Left ventricle myocardium inferior (tissue), 1 donor: Measurements from ENCODE around the gene NUP153. TPM values are rescaled to one million over a fixed set of nuclear protein-coding genes. Genes with fewer than 3 reads are reported as not detected.
"Not testable (repeated sequence)": the region's sequence is repeated elsewhere in the genome, so short reads cannot be mapped to it uniquely, and the experiment has no call there.

Experiments
- DNase-seq: peaks from one replicate; pipeline ENCODE4 v3.0.0-alpha.2; 2020
- H3K27ac ChIP-seq: fragments of 200-600 bp; replicated peaks from 2 replicates; pipeline ENCODE4 v1.8.0; 2021
- H3K27me3 ChIP-seq: fragments of 200-600 bp; 2 replicates; pipeline ENCODE4 v1.8.0; 2021; ENCODE audit warnings: low read depth
- H3K36me3 ChIP-seq: fragments of 200-600 bp; 2 replicates; pipeline ENCODE4 v1.8.0; 2021
- H3K4me1 ChIP-seq: fragments of 200-600 bp; 2 replicates; pipeline ENCODE4 v1.8.0; 2021
- H3K4me3 ChIP-seq: fragments of 200-600 bp; 2 replicates; pipeline ENCODE4 v1.8.0; 2021; ENCODE audit warnings: mild to moderate bottlenecking, moderate library complexity
- H3K9me3 ChIP-seq: fragments of 200-600 bp; replicated peaks from 2 replicates; pipeline ENCODE4 v1.8.0; 2021
- intact Hi-C: fragments of 100-400 bp; cut with micrococcal nuclease; formaldehyde crosslinking; loops from one replicate; pipeline ENCODE4 v1.11.0; 2022
- total RNA-seq: library from RNA; stranded (reverse); fragmentation: NEBNext Ultra II Directional; extraction: Animal tissue kit (Norgen Biotek cat#: 25700); gene quantifications from one replicate; pipeline ENCODE4 v1.2.1, GENCODE V29; 2021
- TF ChIP-seq, protein P1 (sequence below): fragments of 200-600 bp; IDR thresholded peaks from 2 replicates; pipeline ENCODE4 v1.8.0; 2021; ENCODE audit warnings: antibody characterized with exemption, mild to moderate bottlenecking, borderline replicate concordance
- donor health status: DM: no; HTN: yes; CAD: no; lungs with severe emphysema.

Gene NUP153
- total RNA-seq, 1 donor from 2014 or later: 24.1 TPM

DNA sequence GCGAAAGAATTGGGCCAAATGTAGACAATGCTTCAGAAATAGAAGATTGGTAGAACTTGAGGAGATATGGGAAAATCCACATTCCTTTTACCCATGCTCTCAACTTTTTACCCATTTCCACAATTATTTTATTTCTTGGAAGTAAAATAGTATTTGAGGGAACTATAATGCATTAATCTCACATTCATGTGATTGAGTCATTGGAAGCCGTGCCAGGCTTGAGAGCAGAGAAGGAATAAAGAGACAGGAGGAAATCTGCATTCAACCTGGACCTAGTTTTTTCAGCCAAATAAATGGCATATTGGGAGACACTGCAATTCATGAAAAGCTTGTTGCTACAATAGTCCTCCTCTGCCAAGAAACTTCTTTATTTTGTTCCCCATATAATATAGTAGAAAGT lies 2.8 kb upstream of the NUP153 start:
- Histone ChIP-seq H3K4me1 (peaks cover 28% of the 10 kb centered on the region), H3K9me3 (no peaks in the 10 kb centered on the region), H3K27me3 (no peaks in the 10 kb centered on the region), H3K27ac (no peak overlapping the region), H3K4me3 (no peak overlapping the region), H3K36me3 (no peaks in the 10 kb centered on the region)
- intact Hi-C loops: no loop called here
- TF ChIP-seq, protein P1, sequence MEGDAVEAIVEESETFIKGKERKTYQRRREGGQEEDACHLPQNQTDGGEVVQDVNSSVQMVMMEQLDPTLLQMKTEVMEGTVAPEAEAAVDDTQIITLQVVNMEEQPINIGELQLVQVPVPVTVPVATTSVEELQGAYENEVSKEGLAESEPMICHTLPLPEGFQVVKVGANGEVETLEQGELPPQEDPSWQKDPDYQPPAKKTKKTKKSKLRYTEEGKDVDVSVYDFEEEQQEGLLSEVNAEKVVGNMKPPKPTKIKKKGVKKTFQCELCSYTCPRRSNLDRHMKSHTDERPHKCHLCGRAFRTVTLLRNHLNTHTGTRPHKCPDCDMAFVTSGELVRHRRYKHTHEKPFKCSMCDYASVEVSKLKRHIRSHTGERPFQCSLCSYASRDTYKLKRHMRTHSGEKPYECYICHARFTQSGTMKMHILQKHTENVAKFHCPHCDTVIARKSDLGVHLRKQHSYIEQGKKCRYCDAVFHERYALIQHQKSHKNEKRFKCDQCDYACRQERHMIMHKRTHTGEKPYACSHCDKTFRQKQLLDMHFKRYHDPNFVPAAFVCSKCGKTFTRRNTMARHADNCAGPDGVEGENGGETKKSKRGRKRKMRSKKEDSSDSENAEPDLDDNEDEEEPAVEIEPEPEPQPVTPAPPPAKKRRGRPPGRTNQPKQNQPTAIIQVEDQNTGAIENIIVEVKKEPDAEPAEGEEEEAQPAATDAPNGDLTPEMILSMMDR: no peak
- DNase-seq: no peak

DNA sequence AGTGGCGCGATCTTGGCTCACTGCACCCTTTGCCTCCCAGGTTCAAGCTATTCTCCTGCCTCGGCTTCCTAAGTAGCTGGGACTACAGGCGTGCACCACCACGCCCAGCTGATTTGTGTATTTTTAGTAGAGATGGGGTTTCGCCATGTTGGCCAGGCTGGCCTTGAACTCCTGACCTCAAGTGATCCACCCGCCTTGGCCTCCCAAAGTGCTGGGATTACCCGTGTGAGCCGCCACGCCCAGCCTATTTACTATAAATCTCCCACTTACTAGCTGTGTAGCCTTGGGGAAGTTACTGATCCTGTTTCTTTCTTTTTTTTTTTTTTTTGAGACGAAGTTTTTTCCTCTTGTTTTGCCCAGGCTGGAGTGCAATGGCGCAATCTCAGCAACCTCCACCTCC lies 1.3 kb upstream of the NUP153 start:
- DNase-seq, H3K9me3 ChIP-seq, H3K36me3 ChIP-seq, H3K27me3 ChIP-seq, H3K27ac ChIP-seq, H3K4me3 ChIP-seq, intact Hi-C loops: not testable (repeated sequence)
- H3K4me1 ChIP-seq: peaks cover 42% of the 10 kb centered on the region

DNA sequence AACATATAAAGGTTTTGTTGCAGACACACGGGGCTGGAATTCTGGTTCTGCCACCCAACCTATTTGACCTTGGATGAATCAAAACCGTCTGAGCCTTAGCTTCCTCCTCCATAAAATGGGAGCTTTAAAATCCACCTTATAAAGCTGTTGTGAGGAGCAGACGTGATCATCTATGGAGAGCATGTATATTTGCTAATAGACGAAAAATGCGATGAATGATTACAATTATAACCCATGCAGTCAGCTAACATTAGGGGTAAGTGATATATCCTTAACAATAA lies 586 bp upstream of the NUP153 start:
- H3K9me3 ChIP-seq: no peaks in the 10 kb centered on the region
- TF ChIP-seq, protein P1: no peak

DNA sequence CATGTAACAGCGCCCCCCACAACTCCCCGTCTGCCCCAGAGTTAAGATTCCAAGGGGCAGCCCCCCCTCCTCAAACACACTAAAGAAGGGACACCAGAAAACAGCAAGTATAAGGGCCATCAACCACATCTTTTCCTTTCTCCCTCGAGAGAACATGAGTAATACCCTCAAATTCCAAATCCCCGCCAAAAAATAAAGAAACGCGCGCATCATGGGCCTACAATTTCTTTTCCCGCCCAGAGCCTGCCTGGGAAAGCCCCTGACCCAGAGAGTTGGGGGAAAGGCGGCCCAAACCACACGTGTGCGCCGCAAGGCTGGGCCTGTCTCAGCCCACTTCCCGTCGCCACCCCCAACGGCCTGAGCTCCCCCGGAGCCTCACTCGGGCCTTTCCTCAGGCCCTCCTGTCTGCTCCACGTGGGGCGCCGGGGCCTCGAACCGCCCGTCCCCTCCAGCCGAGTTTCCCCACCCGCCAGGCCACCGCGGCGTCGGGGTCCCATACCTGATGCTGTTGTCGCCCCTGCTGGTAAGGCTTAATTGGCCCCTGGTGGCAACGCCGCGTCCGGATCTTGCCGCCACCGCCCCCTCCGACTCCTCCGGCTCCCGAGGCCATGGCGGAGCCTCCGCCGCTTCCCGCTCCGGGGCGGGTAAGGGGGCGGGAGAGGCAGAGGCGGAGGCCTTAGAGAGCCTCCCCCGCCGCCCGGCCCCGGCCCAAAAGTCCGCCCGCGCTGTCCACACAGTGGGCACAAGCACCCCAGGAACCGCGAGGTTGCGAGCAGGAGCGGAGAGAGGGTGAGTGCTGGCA lies 746 bp downstream of the NUP153 start:
- H3K9me3 ChIP-seq: no peaks in the 10 kb centered on the region
- H3K27ac ChIP-seq: peak overlapping the region; percentile 99
- intact Hi-C loops: no loop called here
- H3K36me3 ChIP-seq: no peaks in the 10 kb centered on the region
- TF ChIP-seq, protein P1: peak; percentile 26
- DNase-seq: peak; percentile 50
- H3K4me3 ChIP-seq: peak overlapping the region; percentile 91
- H3K4me1 ChIP-seq: peaks cover 63% of the 10 kb centered on the region
- H3K27me3 ChIP-seq: no peaks in the 10 kb centered on the region

More for the DNA sequence above, 586 bp upstream of the NUP153 start:
- peak overlapping the region; percentile 91 for H3K4me3 ChIP-seq
- no peaks in the 10 kb centered on the region for H3K27me3 ChIP-seq
- no peak for DNase-seq
- peaks cover 49% of the 10 kb centered on the region for H3K4me1 ChIP-seq
- intact Hi-C loops: no loop called here
- H3K27ac ChIP-seq: peak overlapping the region; percentile 99
- no peaks in the 10 kb centered on the region for H3K36me3 ChIP-seq

DNA sequence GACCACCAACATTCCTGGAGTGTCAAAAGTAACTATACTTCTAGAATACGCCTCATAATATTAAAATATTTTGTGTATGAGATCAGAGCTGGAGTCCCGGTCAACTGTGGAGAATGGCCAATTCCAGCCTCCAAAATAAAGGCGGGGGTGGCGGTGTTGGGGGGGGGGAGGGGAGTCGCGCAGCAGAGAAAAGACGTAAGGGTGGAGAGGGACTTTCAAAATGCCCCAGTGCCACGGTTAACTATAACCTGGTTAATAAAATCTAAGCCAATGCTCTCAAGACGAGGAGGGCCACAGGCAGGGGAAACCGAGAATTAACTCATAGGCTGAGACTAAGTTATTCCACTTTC lies 1.3 kb downstream of the NUP153 start:
- intact Hi-C loops: no loop called here
- Histone ChIP-seq H3K27ac (peak overlapping the region; percentile 99), H3K4me3 (peak overlapping the region; percentile 91), H3K36me3 (no peaks in the 10 kb centered on the region), H3K9me3 (no peaks in the 10 kb centered on the region), H3K27me3 (no peaks in the 10 kb centered on the region), H3K4me1 (peaks cover 68% of the 10 kb centered on the region)
- no peak for DNase-seq
- TF ChIP-seq, protein P1: no peak

DNA sequence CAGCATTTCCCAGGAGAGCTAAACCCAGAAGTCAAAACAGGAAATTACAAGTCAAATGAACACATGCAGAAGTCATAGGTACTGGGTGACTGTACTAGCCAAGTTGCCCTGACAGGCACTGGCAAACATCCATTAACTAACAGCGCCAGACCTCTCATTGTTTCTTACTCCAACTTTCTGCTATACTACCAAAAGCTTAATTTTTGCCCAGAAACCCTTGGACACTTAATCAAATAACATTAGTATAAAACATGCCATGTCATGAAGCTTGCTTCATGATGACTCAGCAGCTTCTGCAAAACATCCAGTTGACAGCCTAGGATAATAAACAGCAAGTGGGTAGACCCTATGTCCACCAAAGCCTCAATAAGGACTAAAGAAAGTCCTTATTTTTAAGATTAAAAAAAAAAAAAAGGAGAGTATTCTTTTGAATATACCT lies 3.5 kb downstream of the NUP153 start:
- no peak for DNase-seq
- TF ChIP-seq, protein P1: no peak
- Histone ChIP-seq H3K4me1 (peaks cover 87% of the 10 kb centered on the region), H3K36me3 (no peaks in the 10 kb centered on the region), H3K4me3 (peak overlapping the region; percentile 91), H3K27me3 (no peaks in the 10 kb centered on the region), H3K9me3 (no peaks in the 10 kb centered on the region), H3K27ac (peak overlapping the region; percentile 99)
- intact Hi-C loops: no loop called here
